Smooth muscle cell (in vitro differentiated cells): ENCODE measurements around the gene NUDT21. TPM values are rescaled to one million over a fixed set of nuclear protein-coding genes. Genes with fewer than 3 reads are reported as not detected.

ENCODE experiments used
- DNase-seq: peaks from one replicate; lab custom pipeline; 2025; ENCODE audit not compliant: unreplicated experiment; lab: John Stamatoyannopoulos, UW
- H2AFZ ChIP-seq: fragments of 200-600 bp; sonication (generic); 2 replicates; pipeline ENCODE4 v1.6.0; 2016; ENCODE audit warnings: antibody characterized with exemption, low read depth, mild to moderate bottlenecking
- H3F3A ChIP-seq: fragments of 200-600 bp; sonication (generic); 2 replicates; pipeline ENCODE4 v1.6.0; 2017; ENCODE audit warnings: antibody characterized with exemption, low read depth
- H3K27ac ChIP-seq: fragments of 200-600 bp; sonication (generic); 2 replicates; pipeline ENCODE4 v1.5.1; 2016; ENCODE audit warnings: low read depth, mild to moderate bottlenecking
- H3K27me3 ChIP-seq: fragments of 200-600 bp; sonication (generic); 2 replicates; pipeline ENCODE4 v1.6.1; 2016; ENCODE audit warnings: low read depth, mild to moderate bottlenecking
- H3K36me3 ChIP-seq: fragments of 200-600 bp; sonication (generic); 2 replicates; pipeline ENCODE4 v1.5.1; 2016; ENCODE audit warnings: low read depth
- H3K4me1 ChIP-seq: fragments of 200-600 bp; sonication (generic); 2 replicates; pipeline ENCODE4 v1.5.1; 2016; ENCODE audit warnings: low read depth
- H3K4me2 ChIP-seq: fragments of 200-600 bp; sonication (generic); 2 replicates; pipeline ENCODE4 v1.6.0; 2016; ENCODE audit warnings: mild to moderate bottlenecking
- H3K4me3 ChIP-seq: fragments of 200-600 bp; sonication (generic); 2 replicates; pipeline ENCODE4 v1.5.1; 2016; ENCODE audit warnings: mild to moderate bottlenecking
- H3K79me2 ChIP-seq: fragments of 200-600 bp; sonication (generic); 2 replicates; pipeline ENCODE4 v1.6.0; 2016; ENCODE audit warnings: low read depth, mild to moderate bottlenecking
- H3K9ac ChIP-seq: fragments of 200-600 bp; sonication (generic); 2 replicates; pipeline ENCODE4 v1.6.0; 2016; ENCODE audit warnings: low read depth
- H3K9me3 ChIP-seq: fragments of 200-600 bp; sonication (generic); replicated peaks from 2 replicates; pipeline ENCODE4 v1.5.1; 2016; ENCODE audit warnings: low read depth
- H4K20me1 ChIP-seq: fragments of 200-600 bp; sonication (generic); 2 replicates; pipeline ENCODE4 v1.6.0; 2016; ENCODE audit warnings: low read depth
- CTCF ChIP-seq: fragments of 200-600 bp; sonication (generic); IDR thresholded peaks from 2 replicates; pipeline ENCODE4 v1.5.1; 2017; ENCODE audit warnings: borderline replicate concordance, mild to moderate bottlenecking, antibody characterized with exemption; ENCODE audit not compliant: insufficient read depth, poor library complexity, severe bottlenecking
- WGBS: methylation state at CpG from one replicate; pipeline ENCODE4 v1.1.7; 2016; ENCODE audit warnings: low lambda C conversion rate; 5-methylcytosine and 5-hydroxymethylcytosine counted together
- polyA plus RNA-seq: library from polyadenylated mRNA; unstranded; fragments of >200 nt; fragmentation: Nextera tagmentation; extraction: Ambion mirVana; gene quantifications from 2 replicates; pipeline ENCODE4 v1.2.1, GENCODE V29; 2016
- total RNA-seq: library from RNA; depleted of rRNA; stranded (reverse); fragments of >200 nt; gene quantifications from 2 replicates; pipeline ENCODE4 v1.2.3, GENCODE V29; 2014

NUDT21 gene
- total and polyA plus RNA-seq, 2 experiments from 2014 or later, result 44.4 to 101 TPM

- Histone ChIP-seq H3K4me3 (no peak overlapping the region), H3K4me1 (peaks cover 5% of the 10 kb centered on the region), H3K79me2 (no peaks in the 10 kb centered on the region), H3K4me2 (no peak overlapping the region), H3K9ac (no peak overlapping the region), H2AFZ (no peak overlapping the region), H3F3A (peaks cover 35% of the 10 kb centered on the region), H3K27ac (no peak overlapping the region), H3K9me3 (no peaks in the 10 kb centered on the region), H3K36me3 (peaks cover 18% of the 10 kb centered on the region), H3K27me3 (no peaks in the 10 kb centered on the region), H4K20me1 (peaks cover 19% of the 10 kb centered on the region)
- 97% methylated on average over 2 of the region's 2 CpGs for WGBS
- no peak for DNase-seq
- no peak for TF ChIP-seq CTCF
Measured at GRCh38 chr16:56479469-56479868, 28.3 kb upstream of the NUDT21 start.

DNA sequence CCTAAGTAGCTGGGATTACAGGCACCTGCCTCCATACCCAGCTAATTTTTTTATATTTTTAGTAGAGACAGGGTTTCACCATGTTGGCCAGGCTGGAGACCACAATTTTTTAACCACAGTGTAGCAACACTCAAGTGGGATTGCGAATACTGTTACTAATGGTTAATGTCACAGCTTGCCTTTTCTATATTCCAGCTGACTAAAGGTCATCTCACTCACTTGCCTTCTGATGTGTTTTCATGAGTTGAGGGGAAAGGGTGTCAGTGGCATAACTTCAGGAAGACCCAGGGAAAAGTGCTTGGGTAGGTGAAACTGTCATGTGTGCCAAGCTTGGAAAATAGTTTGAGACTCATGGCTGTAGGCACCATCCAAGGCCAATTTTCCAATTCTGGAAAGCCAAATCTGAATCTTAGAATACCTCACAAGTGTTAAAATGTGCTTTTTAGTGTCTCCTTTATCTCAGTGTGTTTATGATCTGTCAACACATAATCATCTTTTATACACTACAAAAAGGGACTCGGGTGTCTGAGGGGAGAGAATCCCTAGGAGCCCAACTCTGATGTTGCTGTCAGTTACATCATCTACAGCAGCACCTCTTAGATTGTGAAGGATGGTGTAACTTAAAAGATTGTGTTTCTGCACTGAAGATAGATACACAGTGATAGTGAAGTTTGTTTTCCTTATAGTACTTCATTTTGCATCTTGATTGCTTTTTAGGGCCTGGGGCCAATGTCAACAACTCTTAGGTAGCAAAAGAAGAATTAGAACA, 27.3 kb upstream of the NUDT21 start:
- H2AFZ ChIP-seq, result no peak overlapping the region
- peaks cover 19% of the 10 kb centered on the region for H4K20me1 ChIP-seq
- no peak for TF ChIP-seq CTCF
- no peaks in the 10 kb centered on the region for H3K27me3 ChIP-seq
- peaks cover 23% of the 10 kb centered on the region for H3K36me3 ChIP-seq
- H3K79me2 ChIP-seq, result no peaks in the 10 kb centered on the region
- no peak for DNase-seq
- no peak overlapping the region for H3K4me2 ChIP-seq
- peak overlapping the region; percentile 83 for H3K27ac ChIP-seq
- H3F3A ChIP-seq, result peaks cover 35% of the 10 kb centered on the region
- H3K9me3 ChIP-seq, result no peaks in the 10 kb centered on the region
- H3K4me3 ChIP-seq, result no peak overlapping the region
- WGBS, result 66% methylated on average over 2 of the region's 2 CpGs
- H3K4me1 ChIP-seq, result peaks cover 5% of the 10 kb centered on the region
- no peak overlapping the region for H3K9ac ChIP-seq

DNA sequence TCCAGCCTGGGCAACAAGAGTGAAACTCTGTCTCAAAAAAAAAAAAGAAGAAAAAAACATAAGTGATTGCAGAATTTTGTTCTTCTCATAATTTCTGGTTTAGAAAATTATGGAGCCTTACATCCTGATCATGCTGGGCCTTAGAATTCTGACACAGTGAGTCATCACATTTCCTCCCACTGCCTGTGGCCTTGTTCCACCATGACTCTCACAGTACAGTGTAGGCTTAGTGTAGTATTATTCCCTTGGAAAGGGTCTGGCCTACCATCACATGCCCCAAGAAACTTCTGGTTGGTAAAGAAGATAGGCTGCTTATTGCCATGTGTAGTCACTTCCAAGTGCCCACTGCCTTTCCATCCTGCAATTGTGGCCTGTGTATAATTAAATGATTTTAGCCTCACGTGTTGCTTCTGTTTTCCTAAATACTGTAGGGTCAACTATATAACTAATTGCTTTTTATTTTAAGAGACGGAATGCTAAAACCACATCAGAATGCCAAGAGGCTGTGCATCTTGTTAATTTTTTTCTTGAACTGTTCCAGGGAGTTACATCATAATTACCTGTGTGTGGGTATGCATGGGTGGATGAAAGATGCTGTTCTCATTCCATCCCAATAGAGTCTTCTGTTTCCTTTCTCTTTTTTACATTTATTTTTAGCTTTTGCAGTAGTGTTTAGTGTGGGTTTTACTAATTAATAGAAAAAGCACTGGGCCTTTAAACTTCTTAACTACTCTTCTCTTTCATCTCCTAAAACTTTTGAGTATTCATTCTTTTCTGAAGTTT, 26.2 kb upstream of the NUDT21 start:
- H3K4me2 ChIP-seq, result peak overlapping the region; percentile 70
- no peak overlapping the region for H3K9ac ChIP-seq
- peaks cover 5% of the 10 kb centered on the region for H3K4me1 ChIP-seq
- H3F3A ChIP-seq, result peaks cover 35% of the 10 kb centered on the region
- TF ChIP-seq CTCF, result no peak
- no peaks in the 10 kb centered on the region for H3K79me2 ChIP-seq
- 72% methylated on average over 2 of the region's 2 CpGs for WGBS
- peaks cover 31% of the 10 kb centered on the region for H3K36me3 ChIP-seq
- no peaks in the 10 kb centered on the region for H3K9me3 ChIP-seq
- no peaks in the 10 kb centered on the region for H3K27me3 ChIP-seq
- peaks cover 19% of the 10 kb centered on the region for H4K20me1 ChIP-seq
- DNase-seq, result no peak
- H3K27ac ChIP-seq, result peak overlapping the region; percentile 83
- no peak overlapping the region for H3K4me3 ChIP-seq
- H2AFZ ChIP-seq, result no peak overlapping the region
